ENCODE results near the gene C11orf52. TPM values are rescaled to one million over a fixed set of nuclear protein-coding genes. Genes with fewer than 3 reads are reported as not detected.

Gene C11orf52
- total and polyA plus RNA-seq, 4 donors, result 4.2 to 10.9 (median 7.4) TPM

DNA sequence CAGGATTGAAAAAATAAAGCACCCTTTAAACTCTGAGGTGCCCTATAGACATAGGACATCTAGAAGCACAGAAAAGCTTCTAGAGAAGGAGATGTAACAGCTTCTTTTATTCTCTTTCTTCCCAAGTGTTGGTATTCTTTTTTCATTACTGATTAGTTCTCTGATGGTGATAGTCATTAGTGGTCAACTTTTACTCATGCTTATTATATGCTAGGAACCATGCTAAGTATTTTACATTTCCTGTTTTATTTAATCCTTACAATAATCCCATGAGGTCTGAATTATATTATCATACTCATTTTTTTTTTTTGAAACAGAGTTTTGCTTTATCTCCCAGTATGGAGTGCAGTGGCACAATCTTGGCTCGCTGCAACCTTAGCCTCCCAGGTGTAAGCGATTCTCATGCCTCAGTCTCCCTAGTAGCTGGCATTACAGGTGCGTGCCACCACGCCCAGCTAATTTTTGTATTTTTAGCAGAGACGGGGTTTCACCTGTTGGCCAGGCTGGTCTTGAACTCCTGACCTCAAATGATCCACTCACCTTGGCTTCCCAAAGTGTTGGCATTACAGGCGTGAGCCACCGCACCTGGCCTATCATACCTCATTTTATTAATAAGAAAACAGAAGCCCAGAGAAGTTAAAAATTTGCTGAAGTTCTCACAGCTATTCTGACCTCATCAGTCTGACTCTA lies 3.0 kb downstream of the C11orf52 start:
- H3K9me3 ChIP-seq (ENCODE audit: control insufficient read depth in 4 of 4, low read length in 3 of 4), result no peaks in the 10 kb centered on the region
- H3K27ac ChIP-seq (ENCODE audit: low read depth in 1 of 2, low read length in 2 of 2), result no peak overlapping the region
- DNase-seq (ENCODE audit: low spot score), result no peak
- peaks cover 0 to 56% (median 40%) of the 10 kb centered on the region in 4 donors for H3K4me1 ChIP-seq (ENCODE audit: control insufficient read depth in 4 of 4, insufficient read depth in 4 of 4, low read length in 3 of 4)
- no peak overlapping the region for H3K9ac ChIP-seq (ENCODE audit: low read depth in 1 of 2, low read length in 2 of 2)
- H3K27me3 ChIP-seq (ENCODE audit: control insufficient read depth in 4 of 4, insufficient read depth in 4 of 4, low read length in 3 of 4), result no peaks in the 10 kb centered on the region
- TF ChIP-seq, protein P1, sequence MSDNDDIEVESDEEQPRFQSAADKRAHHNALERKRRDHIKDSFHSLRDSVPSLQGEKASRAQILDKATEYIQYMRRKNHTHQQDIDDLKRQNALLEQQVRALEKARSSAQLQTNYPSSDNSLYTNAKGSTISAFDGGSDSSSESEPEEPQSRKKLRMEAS (IDR thresholded peaks at IDR 0.05), result no peak
- TF ChIP-seq, protein P2, sequence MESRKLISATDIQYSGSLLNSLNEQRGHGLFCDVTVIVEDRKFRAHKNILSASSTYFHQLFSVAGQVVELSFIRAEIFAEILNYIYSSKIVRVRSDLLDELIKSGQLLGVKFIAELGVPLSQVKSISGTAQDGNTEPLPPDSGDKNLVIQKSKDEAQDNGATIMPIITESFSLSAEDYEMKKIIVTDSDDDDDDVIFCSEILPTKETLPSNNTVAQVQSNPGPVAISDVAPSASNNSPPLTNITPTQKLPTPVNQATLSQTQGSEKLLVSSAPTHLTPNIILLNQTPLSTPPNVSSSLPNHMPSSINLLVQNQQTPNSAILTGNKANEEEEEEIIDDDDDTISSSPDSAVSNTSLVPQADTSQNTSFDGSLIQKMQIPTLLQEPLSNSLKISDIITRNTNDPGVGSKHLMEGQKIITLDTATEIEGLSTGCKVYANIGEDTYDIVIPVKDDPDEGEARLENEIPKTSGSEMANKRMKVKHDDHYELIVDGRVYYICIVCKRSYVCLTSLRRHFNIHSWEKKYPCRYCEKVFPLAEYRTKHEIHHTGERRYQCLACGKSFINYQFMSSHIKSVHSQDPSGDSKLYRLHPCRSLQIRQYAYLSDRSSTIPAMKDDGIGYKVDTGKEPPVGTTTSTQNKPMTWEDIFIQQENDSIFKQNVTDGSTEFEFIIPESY (IDR thresholded peaks at IDR 0.05), result no peak
- TF ChIP-seq FOXA1 (IDR thresholded peaks at IDR 0.05) (no peak), HNF4A (conservative IDR thresholded peaks at IDR 0.05) (no peak), GABPA (IDR thresholded peaks at IDR 0.05 in 1 of 2, conservative IDR thresholded peaks at IDR 0.05 in 1 of 2) (no peak), HNF4G (IDR thresholded peaks at IDR 0.05) (no peak), SP1 (IDR thresholded peaks at IDR 0.05) (no peak), RAD21 (IDR thresholded peaks at IDR 0.05) (no peak), TAF1 (conservative IDR thresholded peaks at IDR 0.05) (no peak), NR2F2 (IDR thresholded peaks at IDR 0.05) (no peak)
- TF ChIP-seq, protein P3, sequence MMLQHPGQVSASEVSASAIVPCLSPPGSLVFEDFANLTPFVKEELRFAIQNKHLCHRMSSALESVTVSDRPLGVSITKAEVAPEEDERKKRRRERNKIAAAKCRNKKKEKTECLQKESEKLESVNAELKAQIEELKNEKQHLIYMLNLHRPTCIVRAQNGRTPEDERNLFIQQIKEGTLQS (IDR thresholded peaks at IDR 0.05), result no peak
- TF ChIP-seq, protein P4, sequence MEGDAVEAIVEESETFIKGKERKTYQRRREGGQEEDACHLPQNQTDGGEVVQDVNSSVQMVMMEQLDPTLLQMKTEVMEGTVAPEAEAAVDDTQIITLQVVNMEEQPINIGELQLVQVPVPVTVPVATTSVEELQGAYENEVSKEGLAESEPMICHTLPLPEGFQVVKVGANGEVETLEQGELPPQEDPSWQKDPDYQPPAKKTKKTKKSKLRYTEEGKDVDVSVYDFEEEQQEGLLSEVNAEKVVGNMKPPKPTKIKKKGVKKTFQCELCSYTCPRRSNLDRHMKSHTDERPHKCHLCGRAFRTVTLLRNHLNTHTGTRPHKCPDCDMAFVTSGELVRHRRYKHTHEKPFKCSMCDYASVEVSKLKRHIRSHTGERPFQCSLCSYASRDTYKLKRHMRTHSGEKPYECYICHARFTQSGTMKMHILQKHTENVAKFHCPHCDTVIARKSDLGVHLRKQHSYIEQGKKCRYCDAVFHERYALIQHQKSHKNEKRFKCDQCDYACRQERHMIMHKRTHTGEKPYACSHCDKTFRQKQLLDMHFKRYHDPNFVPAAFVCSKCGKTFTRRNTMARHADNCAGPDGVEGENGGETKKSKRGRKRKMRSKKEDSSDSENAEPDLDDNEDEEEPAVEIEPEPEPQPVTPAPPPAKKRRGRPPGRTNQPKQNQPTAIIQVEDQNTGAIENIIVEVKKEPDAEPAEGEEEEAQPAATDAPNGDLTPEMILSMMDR (IDR thresholded peaks at IDR 0.05; ENCODE audit: low read depth, low read length, missing input control), result no peak
- no peaks in the 10 kb centered on the region for H3K36me3 ChIP-seq (ENCODE audit: control insufficient read depth in 4 of 4, insufficient read depth in 3 of 4, low read depth in 1 of 4, low read length in 3 of 4)
- WGBS, result 87% methylated on average over 7 of the region's 7 CpGs
- no peak overlapping the region for H3K4me3 ChIP-seq (ENCODE audit: low read depth in 1 of 3, low read length in 3 of 3)

DNA sequence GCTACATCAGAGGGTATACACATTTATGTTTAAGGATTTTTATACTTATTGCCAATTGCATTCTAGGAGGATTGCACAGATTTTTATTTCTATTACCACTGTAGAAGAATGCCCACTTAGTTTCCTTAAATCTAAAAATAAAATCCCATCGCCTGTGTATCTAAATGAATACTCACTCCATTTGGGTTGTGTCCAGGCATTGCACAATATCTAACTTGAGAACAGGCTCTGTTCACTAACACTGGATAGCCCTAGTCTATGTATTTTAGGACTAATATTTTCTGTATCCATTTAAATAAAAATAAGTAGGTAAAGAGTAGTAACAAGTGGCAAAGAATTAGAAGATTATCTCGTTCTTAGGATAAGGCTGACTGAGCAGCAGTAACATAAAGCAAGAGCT lies 4.1 kb downstream of the C11orf52 start:
- Histone ChIP-seq H3K27me3 (ENCODE audit: control insufficient read depth in 4 of 4, insufficient read depth in 4 of 4, low read length in 3 of 4) (no peaks in the 10 kb centered on the region), H3K27ac (ENCODE audit: low read depth in 1 of 2, low read length in 2 of 2) (peak overlapping the region; percentile 45 to 66), H3K9me3 (ENCODE audit: control insufficient read depth in 4 of 4, low read length in 3 of 4) (no peaks in the 10 kb centered on the region), H3K4me3 (ENCODE audit: low read depth in 1 of 3, low read length in 3 of 3) (no peak overlapping the region), H3K9ac (ENCODE audit: low read depth in 1 of 2, low read length in 2 of 2) (peak overlapping the region in 1 of 2 donors; percentile 33), H3K36me3 (ENCODE audit: control insufficient read depth in 4 of 4, insufficient read depth in 3 of 4, low read depth in 1 of 4, low read length in 3 of 4) (no peaks in the 10 kb centered on the region), H3K4me1 (ENCODE audit: control insufficient read depth in 4 of 4, insufficient read depth in 4 of 4, low read length in 3 of 4) (peaks cover 0 to 59% (median 44%) of the 10 kb centered on the region in 4 donors)
- peak; percentile 16 to 21 for TF ChIP-seq RAD21 (IDR thresholded peaks at IDR 0.05)
- TF ChIP-seq HNF4A (conservative IDR thresholded peaks at IDR 0.05), result peak in 1 of 2 donors; percentile 39
- TF ChIP-seq HNF4G (IDR thresholded peaks at IDR 0.05), result no peak
- no peak for TF ChIP-seq FOXA2 (IDR thresholded peaks at IDR 0.05)
- no peak for DNase-seq (ENCODE audit: low spot score)
- 6% methylated on average over 2 of the region's 2 CpGs for WGBS

DNA sequence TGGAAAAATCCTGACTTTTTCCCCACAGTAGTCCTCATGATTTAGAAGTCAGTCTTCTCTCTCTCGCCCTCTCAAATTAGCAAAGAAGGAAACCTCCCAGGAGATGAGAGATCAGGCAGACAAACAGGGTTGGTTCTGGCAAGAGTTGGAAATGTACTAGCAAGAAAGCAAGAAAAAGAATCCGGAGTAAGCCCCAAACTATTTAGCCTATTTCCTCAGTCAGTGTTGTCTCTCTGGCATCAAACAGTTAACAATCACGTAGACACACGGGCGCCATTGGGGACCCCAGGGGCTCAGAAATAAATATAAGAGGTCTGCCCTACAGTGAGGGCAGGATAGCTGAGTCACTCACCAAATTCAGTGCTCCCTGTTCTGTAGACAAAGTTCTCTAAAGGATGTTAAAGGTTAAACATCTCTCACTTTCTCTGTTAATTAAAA lies 4.7 kb downstream of the C11orf52 start:
- DNase-seq (ENCODE audit: low spot score), result no peak
- no peaks in the 10 kb centered on the region for H3K36me3 ChIP-seq (ENCODE audit: control insufficient read depth in 4 of 4, insufficient read depth in 3 of 4, low read depth in 1 of 4, low read length in 3 of 4)
- peaks cover 0 to 53% (median 39%) of the 10 kb centered on the region in 4 donors for H3K4me1 ChIP-seq (ENCODE audit: control insufficient read depth in 4 of 4, insufficient read depth in 4 of 4, low read length in 3 of 4)
- no peak overlapping the region for H3K9ac ChIP-seq (ENCODE audit: low read depth in 1 of 2, low read length in 2 of 2)
- no peaks in the 10 kb centered on the region for H3K9me3 ChIP-seq (ENCODE audit: control insufficient read depth in 4 of 4, low read length in 3 of 4)
- H3K27me3 ChIP-seq (ENCODE audit: control insufficient read depth in 4 of 4, insufficient read depth in 4 of 4, low read length in 3 of 4), result no peaks in the 10 kb centered on the region
- no peak overlapping the region for H3K4me3 ChIP-seq (ENCODE audit: low read depth in 1 of 3, low read length in 3 of 3)
- peak overlapping the region; percentile 45 to 66 for H3K27ac ChIP-seq (ENCODE audit: low read depth in 1 of 2, low read length in 2 of 2)
- 57% methylated on average over 5 of the region's 5 CpGs for WGBS
- TF ChIP-seq YY1 (IDR thresholded peaks at IDR 0.05), result no peak
- TF ChIP-seq NR2F2 (IDR thresholded peaks at IDR 0.05), result no peak
- no peak for TF ChIP-seq JUND (IDR thresholded peaks at IDR 0.05)
- no peak for TF ChIP-seq TAF1 (conservative IDR thresholded peaks at IDR 0.05)
- TF ChIP-seq RXRA (IDR thresholded peaks at IDR 0.05), result no peak
- TF ChIP-seq, protein P4 (IDR thresholded peaks at IDR 0.05; ENCODE audit: low read depth, low read length, missing input control), result no peak
- TF ChIP-seq HNF4G (IDR thresholded peaks at IDR 0.05), result no peak
- TF ChIP-seq, protein P2 (IDR thresholded peaks at IDR 0.05), result no peak
- TF ChIP-seq HNF4A (conservative IDR thresholded peaks at IDR 0.05), result no peak
- no peak for TF ChIP-seq FOXA2 (IDR thresholded peaks at IDR 0.05)
- no peak for TF ChIP-seq FOXA1 (IDR thresholded peaks at IDR 0.05)
- TF ChIP-seq EGR1 (IDR thresholded peaks at IDR 0.05; ENCODE audit: low read depth in 2 of 2), result no peak
- no peak for TF ChIP-seq RAD21 (IDR thresholded peaks at IDR 0.05)
- TF ChIP-seq, protein P1 (IDR thresholded peaks at IDR 0.05), result no peak
- TF ChIP-seq SP1 (IDR thresholded peaks at IDR 0.05), result no peak
